Astrocyte of the cerebellum (primary cell): ENCODE results near the gene TEX35.

ENCODE experiments used
- DNase-seq: peaks from one replicate; pipeline ENCODE4 v3.0.0-alpha.2; 2011; ENCODE audit warnings: low read depth
- H3K4me3 ChIP-seq: 2 replicates; pipeline ENCODE4 v1.5.1; 2011; ENCODE audit warnings: mild to moderate bottlenecking, low read depth, low read length, moderate library complexity
- CTCF ChIP-seq: IDR thresholded peaks from 2 replicates; pipeline ENCODE4 v1.5.1; 2012; ENCODE audit warnings: low read length, low read depth, moderate library complexity, mild to moderate bottlenecking; ENCODE audit errors: missing control alignments
- in situ Hi-C: cut with HindIII; loops from 2 replicates; pipeline ENCODE4 v1.10.0; 2017; ENCODE audit warnings: low sequenced_read_pairs

The TEX35 gene

GRCh38 chr1:178530037-178530402, 17.1 kb downstream of the TEX35 start:
- no peak for TF ChIP-seq CTCF
- DNase-seq = no peak
- in situ Hi-C loops = no loop called here
- no peak overlapping the region for H3K4me3 ChIP-seq

GRCh38 chr1:178530502-178530901, 17.6 kb downstream of the TEX35 start:
- DNase-seq = no peak
- H3K4me3 ChIP-seq = no peak overlapping the region
- in situ Hi-C loops = no loop called here
- TF ChIP-seq CTCF = no peak

GRCh38 chr1:178531887-178532286, 19.0 kb downstream of the TEX35 start:
- in situ Hi-C loops = no loop called here
- H3K4me3 ChIP-seq = no peak overlapping the region
- no peak for TF ChIP-seq CTCF
- DNase-seq = no peak

GRCh38 chr1:178532392-178532791, 19.5 kb downstream of the TEX35 start:
- peak; percentile 57 for DNase-seq
- no peak overlapping the region for H3K4me3 ChIP-seq
- in situ Hi-C loops = no loop called here
- TF ChIP-seq CTCF = peak; percentile 90

- DNase-seq = no peak
- H3K4me3 ChIP-seq = no peak overlapping the region
- in situ Hi-C loops = no loop called here
- no peak for TF ChIP-seq CTCF
Measured at GRCh38 chr1:178533121-178533946, 20.4 kb downstream of the TEX35 start.

GRCh38 chr1:178534137-178534868, 21.4 kb downstream of the TEX35 start:
- DNase-seq = no peak
- TF ChIP-seq CTCF = no peak
- no peak overlapping the region for H3K4me3 ChIP-seq
- in situ Hi-C loops = no loop called here
